HG02852 (cell line): ENCODE results near the gene SLC5A1.
"Not testable (repeated sequence)": the region's sequence is repeated elsewhere in the genome, so short reads cannot be mapped to it uniquely, and the experiment has no call there.

Experiments used
- ATAC-seq: cut with Tn5 transposase; IDR thresholded peaks from one replicate; pipeline ENCODE4 v1.9.1; 2021; ENCODE audit warnings: mild to moderate bottlenecking, moderate library complexity; ENCODE audit not compliant: unreplicated experiment

The SLC5A1 gene

DNA sequence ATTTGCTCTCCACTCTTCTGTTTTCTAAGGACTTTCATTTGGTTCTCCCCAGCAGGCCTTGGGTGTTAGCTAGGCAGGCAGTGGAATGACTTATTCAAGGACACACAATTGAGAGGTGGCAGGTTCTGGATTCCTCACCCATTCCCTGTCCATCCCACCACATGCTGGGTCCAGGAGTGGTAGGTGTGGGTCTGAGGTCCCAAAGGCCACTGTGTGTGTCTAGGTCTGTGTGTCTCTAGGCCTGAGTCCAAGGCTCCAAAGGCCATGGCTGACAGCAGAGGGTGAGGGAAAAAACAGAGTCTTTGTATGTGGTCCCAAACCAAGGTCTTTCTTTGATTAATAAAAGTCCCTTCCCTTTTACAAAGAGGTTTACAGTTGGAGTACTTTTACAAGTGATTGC, 40.8 kb downstream of the SLC5A1 start:
- no peak for ATAC-seq

- ATAC-seq: no peak
Measured at GRCh38 chr22:32088084-32088483, 45.0 kb downstream of the SLC5A1 start.

GRCh38 chr22:32097018-32097417, 54.0 kb downstream of the SLC5A1 start:
- ATAC-seq: no peak

DNA sequence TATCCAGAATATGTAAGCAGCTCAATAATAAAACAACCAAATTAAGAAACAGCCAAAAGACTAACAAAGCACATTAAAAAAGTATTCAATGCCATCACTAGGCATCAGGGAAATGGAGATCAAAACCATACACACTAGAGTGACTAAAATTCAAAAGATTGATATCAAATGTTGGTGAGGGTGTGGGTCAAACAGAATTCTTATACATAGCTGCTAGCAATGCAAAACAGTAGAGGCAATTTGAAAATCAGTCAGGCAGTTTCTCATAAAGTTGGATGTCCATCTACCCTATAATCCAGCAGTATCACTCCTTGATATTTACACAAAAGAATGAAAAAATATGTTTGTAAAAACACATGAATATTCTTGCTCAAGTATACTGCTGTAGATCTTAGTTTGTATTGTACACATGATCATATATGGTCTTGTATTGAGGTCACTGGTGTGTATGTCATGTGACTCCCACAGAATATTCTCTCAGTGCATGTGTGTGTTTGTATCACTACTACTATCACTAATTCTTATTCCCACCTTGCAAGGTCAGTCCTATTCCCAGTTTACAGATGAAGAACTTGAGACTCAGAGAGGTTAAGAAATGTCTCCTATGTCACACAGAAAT, 54.9 kb downstream of the SLC5A1 start:
- ATAC-seq: no peak

DNA sequence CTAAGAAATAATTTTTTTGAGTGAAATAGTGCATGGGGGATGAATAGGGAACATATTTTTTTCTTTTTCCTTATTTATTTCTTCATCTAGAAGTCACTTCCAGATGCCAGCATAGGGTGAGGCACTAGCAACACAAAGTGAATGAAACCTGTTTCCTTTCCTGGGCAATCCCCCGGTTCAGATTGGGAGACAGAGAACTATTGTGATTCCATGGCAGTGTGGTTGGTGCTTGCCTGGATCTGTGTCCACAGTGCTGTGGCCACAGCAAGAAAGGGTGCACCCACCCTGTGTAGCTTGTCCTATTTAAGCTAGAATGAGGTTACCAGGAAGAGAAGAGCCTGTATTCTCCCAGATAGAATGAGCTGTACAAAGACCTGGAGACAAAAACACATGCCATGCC, 57.6 kb downstream of the SLC5A1 start:
- ATAC-seq: no peak

GRCh38 chr22:32103658-32104315, 60.7 kb downstream of the SLC5A1 start:
- no peak for ATAC-seq

DNA sequence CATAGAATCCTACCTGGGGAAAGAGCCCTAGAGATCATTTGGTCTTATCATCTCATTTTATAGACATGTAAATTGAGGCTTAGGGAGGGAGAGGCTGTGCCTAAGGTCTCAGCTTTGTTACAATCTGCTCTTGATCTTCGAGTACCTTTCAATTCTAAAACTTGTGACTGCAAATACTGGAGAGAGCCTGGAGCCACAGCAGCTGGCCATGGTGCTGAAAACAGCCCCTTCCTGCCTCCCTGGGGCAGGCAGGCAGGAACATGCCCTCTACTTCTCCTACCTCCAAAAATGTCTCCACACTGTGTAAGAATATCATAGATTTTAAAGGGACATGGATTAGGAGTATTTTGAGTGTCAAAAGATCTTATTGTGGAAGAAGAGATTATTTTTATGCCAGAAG, 63.9 kb downstream of the SLC5A1 start:
- ATAC-seq: no peak

DNA sequence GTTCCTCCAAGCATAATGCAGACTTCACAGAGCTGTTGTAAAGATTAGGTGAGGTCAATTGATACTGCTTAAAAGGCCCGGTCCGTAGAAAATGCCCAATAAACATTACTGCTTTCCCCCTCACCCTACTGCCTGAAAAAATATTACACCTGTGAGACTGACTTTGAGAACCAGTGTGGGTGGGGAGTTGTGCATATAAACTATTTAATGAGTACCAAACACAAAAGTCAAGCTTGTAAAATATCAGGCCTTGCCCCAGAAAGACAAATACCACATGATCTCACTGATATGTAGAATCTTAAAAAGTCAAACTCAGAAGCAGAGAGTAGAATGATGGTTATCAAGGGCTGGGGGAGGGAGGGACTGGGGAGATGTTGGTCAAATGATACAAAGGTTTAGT, 69.3 kb downstream of the SLC5A1 start:
- ATAC-seq: no peak

- ATAC-seq: no peak
Measured at GRCh38 chr22:32119568-32120235, 76.6 kb downstream of the SLC5A1 start.

DNA sequence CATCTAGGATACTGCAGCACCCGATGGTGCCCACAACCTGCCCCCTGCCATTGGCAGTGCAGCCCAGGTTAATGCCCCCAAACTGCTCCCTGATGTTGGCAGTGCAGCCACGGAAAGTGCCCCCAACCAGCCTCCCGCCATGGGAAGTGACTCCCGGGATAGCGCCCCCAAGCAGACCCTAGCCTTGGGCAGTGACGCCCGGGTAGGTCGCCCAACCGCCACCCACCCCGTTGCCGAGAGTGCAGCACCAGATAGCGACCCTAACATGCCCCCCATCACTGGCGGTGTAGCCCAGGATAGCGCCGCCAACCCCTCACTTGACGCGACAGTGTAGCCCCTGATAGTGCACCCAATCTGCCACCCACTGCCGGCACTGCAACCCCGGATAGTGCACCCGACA, 77.5 kb downstream of the SLC5A1 start:
- no peak for ATAC-seq

DNA sequence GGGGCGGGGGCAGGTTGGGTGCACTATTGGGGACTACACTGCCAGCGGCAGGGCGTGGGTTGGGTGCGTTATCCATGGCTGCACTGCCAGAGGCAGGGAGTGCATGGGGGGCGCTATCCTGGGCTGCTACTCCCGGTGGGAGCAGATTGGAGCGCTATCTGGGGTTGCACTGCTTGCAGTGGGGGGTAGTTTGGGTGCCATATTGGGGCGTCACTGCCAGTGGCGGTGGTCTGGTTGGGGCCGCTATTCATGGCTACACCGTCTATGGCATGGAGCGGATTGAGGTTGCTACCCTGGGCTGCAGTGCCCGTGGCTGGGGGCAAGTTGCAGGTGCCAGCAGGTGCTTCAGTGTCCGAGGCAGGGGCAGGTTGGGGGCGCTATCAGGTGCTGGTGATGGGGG, 79.8 kb downstream of the SLC5A1 start:
- ATAC-seq: no peak

- no peak for ATAC-seq
Measured at GRCh38 chr22:32123657-32124056, 80.6 kb downstream of the SLC5A1 start.

GRCh38 chr22:32127904-32128303, 84.8 kb downstream of the SLC5A1 start:
- no peak for ATAC-seq

GRCh38 chr22:32130464-32130863, 87.4 kb downstream of the SLC5A1 start:
- no peak for ATAC-seq

DNA sequence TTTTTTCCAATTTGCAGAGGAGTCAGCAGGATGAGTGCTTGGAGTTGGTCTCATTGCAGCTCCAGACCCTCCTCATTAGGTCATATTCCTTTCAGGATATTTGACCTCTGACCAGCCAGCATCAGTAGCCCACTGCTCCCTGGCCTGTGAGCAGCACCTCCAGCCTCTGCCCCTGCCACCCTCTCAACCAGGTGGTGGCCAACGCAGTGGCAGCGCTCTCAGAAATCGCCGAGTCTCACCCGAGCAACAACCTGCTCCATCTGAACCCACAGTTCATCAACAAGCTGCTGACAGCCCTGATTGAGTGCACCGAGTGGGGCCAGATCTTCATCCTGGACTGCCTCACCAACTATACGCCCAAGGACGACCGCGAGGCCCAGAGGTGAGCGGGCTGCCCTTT, 89.1 kb downstream of the SLC5A1 start:
- ATAC-seq: no peak

DNA sequence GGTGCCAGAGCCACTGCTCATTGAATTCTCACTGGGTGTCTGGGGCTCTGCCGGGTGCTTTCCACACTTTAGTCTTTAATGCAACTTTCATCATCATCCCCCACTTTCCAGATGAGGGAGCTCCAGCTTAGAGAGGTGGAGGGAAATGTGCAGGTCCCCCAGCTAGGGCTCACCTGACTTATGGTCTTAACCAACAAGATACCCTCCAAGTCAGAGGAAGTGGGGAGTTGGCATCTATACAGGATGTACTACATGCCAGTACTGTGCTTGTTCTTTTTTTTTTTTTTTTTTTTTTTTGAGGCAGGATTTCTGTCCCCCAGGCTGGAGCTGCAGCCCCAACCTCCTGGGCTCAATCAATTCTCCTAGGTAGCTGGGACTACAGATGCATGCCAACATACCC, 89.7 kb downstream of the SLC5A1 start:
- ATAC-seq: no peak

DNA sequence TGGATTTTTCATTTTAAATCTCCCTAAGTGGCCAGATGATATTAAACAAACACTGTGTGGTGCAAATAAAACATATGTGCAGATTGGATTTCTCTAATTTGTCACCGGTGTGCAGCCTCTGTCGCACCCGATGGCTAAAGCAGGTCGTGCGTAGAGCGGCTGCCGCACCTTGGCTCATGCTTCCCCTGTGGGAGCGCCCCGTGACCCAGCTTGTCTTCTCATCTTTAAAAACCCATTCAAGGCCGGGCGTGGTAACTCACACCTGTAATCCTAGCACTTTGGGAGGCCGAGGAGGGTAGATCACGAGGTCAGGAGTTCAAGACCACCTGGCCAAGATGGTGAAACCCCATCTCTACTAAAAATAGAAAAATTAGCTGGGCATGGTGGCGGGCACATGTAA, 91.7 kb downstream of the SLC5A1 start:
- ATAC-seq: not testable (repeated sequence)

DNA sequence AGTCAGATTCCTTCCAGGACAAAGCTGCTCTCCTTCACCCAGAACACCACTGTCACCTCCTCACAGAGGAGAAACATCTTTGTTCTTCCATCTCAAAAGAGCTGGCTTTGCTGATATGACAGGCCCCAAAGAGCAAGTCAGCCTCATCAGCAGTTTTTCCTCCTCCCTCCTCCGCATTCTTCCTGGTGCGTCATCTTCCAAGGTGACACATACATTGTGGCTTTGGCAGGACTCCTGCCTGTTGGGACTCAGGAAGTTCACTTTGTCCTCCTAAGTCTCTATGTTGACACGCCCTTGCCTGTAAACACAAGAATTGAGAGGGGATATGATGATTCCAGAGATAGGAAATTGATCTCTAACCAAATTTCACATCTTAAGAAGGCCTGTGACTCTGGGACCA, 92.9 kb downstream of the SLC5A1 start:
- not testable (repeated sequence) for ATAC-seq

- not testable (repeated sequence) for ATAC-seq
Measured at GRCh38 chr22:32136881-32137280, 93.8 kb downstream of the SLC5A1 start.

DNA sequence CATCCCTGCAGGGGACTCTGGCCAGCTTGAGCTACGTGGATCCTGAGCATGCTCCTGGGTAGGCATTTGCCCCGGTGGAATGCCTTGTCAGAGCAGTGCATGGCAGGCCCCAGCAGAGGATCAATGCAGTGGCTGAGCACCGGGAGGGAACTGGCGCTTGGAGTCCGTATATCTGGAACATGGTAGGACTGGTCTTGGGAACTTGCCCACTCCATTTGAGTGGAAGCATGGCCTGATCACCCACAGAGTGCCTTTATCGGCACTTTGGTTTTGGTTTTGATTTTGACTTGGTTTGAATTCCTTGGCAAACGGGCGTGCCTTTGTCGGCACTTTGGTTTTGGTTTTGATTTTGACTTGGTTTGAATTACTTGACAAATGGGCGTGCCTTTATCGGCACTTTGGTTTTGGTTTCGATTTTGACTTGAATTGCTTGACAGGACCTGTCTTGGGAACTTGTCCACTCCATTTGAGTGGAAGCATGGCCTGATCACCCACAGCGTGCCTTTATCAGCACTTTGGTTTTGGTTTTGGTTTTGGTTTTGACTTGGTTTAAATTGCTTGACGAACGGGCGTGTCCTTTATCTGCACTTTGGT, 94.8 kb downstream of the SLC5A1 start:
- ATAC-seq: not testable (repeated sequence)

- not testable (repeated sequence) for ATAC-seq
Measured at GRCh38 chr22:32138576-32138975, 95.5 kb downstream of the SLC5A1 start.

- not testable (repeated sequence) for ATAC-seq
Measured at GRCh38 chr22:32140688-32141087, 97.6 kb downstream of the SLC5A1 start.
